Glutamatergic neuron (in vitro differentiated cells): ENCODE measurements around the gene CTBP1. TPM values are rescaled to one million over a fixed set of nuclear protein-coding genes. Genes with fewer than 3 reads are reported as not detected.
A peak's percentile ranks its signal among the peaks of the same experiment; 100 is the strongest.

Source experiments
- DNase-seq: peaks from one replicate; pipeline ENCODE4 v3.0.0; 2022
- H3K27ac Mint-ChIP-seq: one replicate; pipeline ENCODE4 v1.8.0; 2020; ENCODE audit warnings: mild to moderate bottlenecking, mixed read lengths, inconsistent platforms; ENCODE audit not compliant: unreplicated experiment
- H3K27me3 Mint-ChIP-seq: one replicate; pipeline ENCODE4 v1.8.0; 2020; ENCODE audit warnings: mild to moderate bottlenecking, moderate library complexity, mixed read lengths, inconsistent platforms; ENCODE audit not compliant: unreplicated experiment
- H3K36me3 Mint-ChIP-seq: one replicate; pipeline ENCODE4 v1.8.0; 2020; ENCODE audit warnings: mild to moderate bottlenecking, mixed read lengths, inconsistent platforms; ENCODE audit not compliant: unreplicated experiment
- H3K4me1 Mint-ChIP-seq: one replicate; pipeline ENCODE4 v1.8.0; 2020; ENCODE audit warnings: mild to moderate bottlenecking, low read depth, mixed read lengths, inconsistent platforms; ENCODE audit not compliant: unreplicated experiment
- H3K4me3 Mint-ChIP-seq: one replicate; pipeline ENCODE4 v1.8.0; 2020; ENCODE audit warnings: mild to moderate bottlenecking, mixed read lengths, inconsistent platforms; ENCODE audit not compliant: unreplicated experiment
- H3K9me3 Mint-ChIP-seq: one replicate; pipeline ENCODE4 v1.8.0; 2020; ENCODE audit warnings: mild to moderate bottlenecking, moderate library complexity, mixed read lengths, inconsistent platforms; ENCODE audit not compliant: unreplicated experiment
- total RNA-seq: library from RNA; stranded (reverse); fragmentation: NEBNext Ultra II Directional; extraction: Animal tissue kit (Norgen Biotek cat#: 25700); gene quantifications from one replicate; pipeline ENCODE4 v1.2.1, GENCODE V29; 2021; ENCODE audit not compliant: unreplicated experiment
- TF ChIP-seq, protein P1 (sequence below): fragments of 200-600 bp; sonication (generic); IDR thresholded peaks from one replicate; pipeline ENCODE4 v1.5.0; 2021; ENCODE audit not compliant: partially characterized antibody, unreplicated experiment

CTBP1 gene
- total RNA-seq, 1 donor from 2014 or later: 302 TPM

DNA sequence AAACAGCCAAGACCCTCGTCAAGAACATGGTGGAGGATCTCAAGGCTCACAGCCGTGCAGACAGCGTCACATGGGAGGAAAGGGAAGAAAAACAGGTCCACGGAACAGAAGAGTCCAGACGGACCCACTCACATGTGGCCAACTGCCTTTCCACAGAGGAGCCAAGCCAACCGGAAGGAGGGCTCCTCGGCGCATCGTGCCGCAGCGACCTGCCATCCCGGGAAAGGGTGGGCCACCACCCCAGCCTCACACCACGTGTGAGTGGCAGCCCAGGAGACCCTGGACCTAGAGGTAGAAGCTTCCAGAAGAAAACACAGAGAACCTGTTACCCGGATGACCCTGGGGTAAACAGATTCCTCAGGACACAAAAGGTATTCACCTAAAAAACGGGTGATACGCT is 28.4 kb downstream of the CTBP1 start:
- TF ChIP-seq, protein P1, sequence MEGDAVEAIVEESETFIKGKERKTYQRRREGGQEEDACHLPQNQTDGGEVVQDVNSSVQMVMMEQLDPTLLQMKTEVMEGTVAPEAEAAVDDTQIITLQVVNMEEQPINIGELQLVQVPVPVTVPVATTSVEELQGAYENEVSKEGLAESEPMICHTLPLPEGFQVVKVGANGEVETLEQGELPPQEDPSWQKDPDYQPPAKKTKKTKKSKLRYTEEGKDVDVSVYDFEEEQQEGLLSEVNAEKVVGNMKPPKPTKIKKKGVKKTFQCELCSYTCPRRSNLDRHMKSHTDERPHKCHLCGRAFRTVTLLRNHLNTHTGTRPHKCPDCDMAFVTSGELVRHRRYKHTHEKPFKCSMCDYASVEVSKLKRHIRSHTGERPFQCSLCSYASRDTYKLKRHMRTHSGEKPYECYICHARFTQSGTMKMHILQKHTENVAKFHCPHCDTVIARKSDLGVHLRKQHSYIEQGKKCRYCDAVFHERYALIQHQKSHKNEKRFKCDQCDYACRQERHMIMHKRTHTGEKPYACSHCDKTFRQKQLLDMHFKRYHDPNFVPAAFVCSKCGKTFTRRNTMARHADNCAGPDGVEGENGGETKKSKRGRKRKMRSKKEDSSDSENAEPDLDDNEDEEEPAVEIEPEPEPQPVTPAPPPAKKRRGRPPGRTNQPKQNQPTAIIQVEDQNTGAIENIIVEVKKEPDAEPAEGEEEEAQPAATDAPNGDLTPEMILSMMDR: no peak
- Mint-ChIP-seq H3K4me1 (peaks cover 10% of the 10 kb centered on the region), H3K27ac (no peak overlapping the region), H3K27me3 (peaks cover 13% of the 10 kb centered on the region), H3K9me3 (peaks cover 15% of the 10 kb centered on the region), H3K4me3 (peak overlapping the region; percentile 54), H3K36me3 (peaks cover 28% of the 10 kb centered on the region)
- DNase-seq: no peak

DNA sequence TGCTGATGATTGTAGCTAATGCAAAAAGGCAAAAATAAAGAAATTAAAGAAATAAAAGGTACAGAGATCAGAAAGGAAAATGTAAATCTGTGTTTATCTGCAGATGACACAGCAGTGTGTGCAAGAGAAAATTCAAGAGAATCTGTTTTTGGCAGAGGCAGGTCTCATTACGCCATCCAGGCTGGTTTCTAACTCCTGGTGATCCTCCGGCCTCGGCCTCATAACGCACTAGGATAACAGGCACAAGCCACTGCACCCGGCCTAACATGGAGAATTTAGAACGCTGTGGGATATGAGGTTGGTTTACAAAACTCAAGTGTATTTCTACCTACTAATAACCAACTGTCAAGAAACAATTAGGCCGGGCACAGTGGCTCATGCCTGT is 29.4 kb downstream of the CTBP1 start:
- no peak for DNase-seq
- H3K27me3 Mint-ChIP-seq: peaks cover 11% of the 10 kb centered on the region
- H3K4me1 Mint-ChIP-seq: peaks cover 13% of the 10 kb centered on the region
- H3K9me3 Mint-ChIP-seq: peaks cover 12% of the 10 kb centered on the region
- TF ChIP-seq, protein P1: no peak
- H3K4me3 Mint-ChIP-seq: no peak overlapping the region
- H3K27ac Mint-ChIP-seq: peak overlapping the region; percentile 43
- peaks cover 25% of the 10 kb centered on the region for H3K36me3 Mint-ChIP-seq

DNA sequence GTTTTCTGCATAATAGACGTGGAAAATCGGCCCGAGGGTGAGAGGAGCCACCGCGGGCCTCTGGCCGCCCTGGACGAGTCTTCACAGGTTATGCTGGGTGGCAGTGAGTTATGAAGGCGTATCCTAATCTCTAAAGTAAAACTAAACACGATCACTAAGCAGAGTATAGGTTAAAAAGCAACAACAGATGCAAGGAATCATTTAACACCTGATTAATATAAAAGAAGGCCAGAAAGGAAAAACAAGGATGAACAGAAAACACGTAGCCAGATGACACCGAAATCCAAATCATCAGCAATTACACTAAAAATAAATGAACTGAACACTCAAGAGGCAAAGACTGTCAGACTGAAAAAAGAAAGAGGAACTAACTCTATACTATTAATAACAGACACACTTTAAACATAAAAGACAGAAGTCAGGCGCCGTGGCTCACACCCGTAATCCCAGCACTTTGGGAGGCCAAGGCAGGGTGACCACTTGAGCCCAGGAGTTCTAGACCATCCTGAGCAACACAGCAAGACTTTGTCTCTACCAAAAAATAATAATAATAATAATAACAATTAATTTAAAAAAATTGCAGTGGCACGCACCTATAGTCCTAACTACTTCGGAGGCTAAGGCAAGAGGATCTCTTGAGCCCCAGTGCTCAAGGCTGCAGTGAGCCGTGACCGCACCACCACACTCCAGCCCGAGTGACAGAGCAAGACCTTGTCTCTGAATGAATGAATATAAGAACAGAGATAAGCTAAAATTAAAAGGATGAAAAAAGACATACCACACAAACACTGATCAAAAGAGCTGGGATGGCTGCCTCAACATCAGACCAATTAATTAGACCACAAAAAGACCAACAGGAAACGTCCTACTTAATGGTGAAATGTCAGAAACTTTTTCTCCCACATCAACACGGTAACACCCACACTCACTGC is 30.0 kb downstream of the CTBP1 start:
- Mint-ChIP-seq H3K4me3 (no peak overlapping the region), H3K36me3 (peaks cover 19% of the 10 kb centered on the region), H3K27ac (peak overlapping the region; percentile 43), H3K27me3 (peaks cover 10% of the 10 kb centered on the region), H3K9me3 (peaks cover 7% of the 10 kb centered on the region), H3K4me1 (peaks cover 13% of the 10 kb centered on the region)
- TF ChIP-seq, protein P1: no peak
- no peak for DNase-seq

- Mint-ChIP-seq H3K4me1 (peaks cover 13% of the 10 kb centered on the region), H3K9me3 (peaks cover 7% of the 10 kb centered on the region), H3K27ac (peak overlapping the region; percentile 59), H3K36me3 (peaks cover 19% of the 10 kb centered on the region), H3K27me3 (peaks cover 12% of the 10 kb centered on the region), H3K4me3 (no peak overlapping the region)
- TF ChIP-seq, protein P1: no peak
- DNase-seq: no peak
Observed at GRCh38 chr4:1217366-1217765, 31.6 kb downstream of the CTBP1 start.

GRCh38 chr4:1216869-1217294 is 32.0 kb downstream of the CTBP1 start:
- no peak for DNase-seq
- Mint-ChIP-seq H3K9me3 (peaks cover 7% of the 10 kb centered on the region), H3K36me3 (peaks cover 19% of the 10 kb centered on the region), H3K27ac (no peak overlapping the region), H3K4me1 (peaks cover 13% of the 10 kb centered on the region), H3K4me3 (no peak overlapping the region), H3K27me3 (peaks cover 12% of the 10 kb centered on the region)
- TF ChIP-seq, protein P1: no peak
